ENCODE data around the gene LCN12.

The LCN12 gene

GRCh38 chr9:136945333-136946227 lies 6.5 kb upstream of the LCN12 start:
- no peak for FAIRE-seq

GRCh38 chr9:136946228-136947027 lies 5.6 kb upstream of the LCN12 start:
- no peak for FAIRE-seq

DNA sequence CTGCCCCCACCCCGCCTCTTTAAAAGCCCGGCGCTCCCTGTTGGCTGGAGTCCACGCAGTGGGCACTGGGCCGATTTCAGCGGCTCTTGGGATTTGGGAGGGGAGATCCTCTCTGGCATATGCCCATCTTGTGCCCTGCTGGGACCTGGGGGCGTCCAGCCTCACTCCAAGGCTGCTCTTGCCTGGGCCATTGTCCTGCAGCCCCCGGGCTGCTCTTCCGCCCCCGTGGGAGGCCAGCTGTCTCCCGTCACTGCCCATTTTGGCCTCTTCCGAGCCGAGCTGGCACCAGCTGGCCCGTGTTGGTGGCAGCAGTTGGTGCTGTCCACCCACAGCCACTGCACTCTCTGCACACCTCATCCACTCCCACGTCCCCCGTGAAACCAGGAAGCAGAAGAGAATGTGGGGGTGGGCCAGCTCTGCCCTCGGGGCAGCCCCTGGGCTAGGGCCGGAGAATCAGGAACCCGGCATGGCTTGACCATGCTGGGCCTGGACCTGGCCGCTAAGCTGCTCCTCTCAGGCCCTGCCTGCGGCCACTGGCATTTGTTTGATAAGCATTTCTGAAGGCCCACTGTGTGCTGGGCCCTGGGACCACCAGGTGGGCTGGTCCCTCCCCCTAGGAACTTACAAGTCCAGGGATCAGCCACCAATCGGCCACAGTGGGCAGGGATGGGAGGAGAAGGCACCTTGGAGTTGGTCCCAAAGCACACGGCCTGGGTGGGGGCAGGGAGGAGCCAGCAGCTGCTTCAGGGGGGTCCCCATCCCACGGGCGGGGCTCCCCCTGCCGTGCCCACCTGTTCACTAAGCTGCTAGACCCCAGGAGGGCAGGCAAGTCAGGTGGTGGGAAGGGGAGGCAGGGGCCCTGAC lies 4.8 kb upstream of the LCN12 start:
- FAIRE-seq: no peak

- no peak for FAIRE-seq
These were observed 4.0 kb upstream of the LCN12 start for GRCh38 chr9:136947955-136948510.

DNA sequence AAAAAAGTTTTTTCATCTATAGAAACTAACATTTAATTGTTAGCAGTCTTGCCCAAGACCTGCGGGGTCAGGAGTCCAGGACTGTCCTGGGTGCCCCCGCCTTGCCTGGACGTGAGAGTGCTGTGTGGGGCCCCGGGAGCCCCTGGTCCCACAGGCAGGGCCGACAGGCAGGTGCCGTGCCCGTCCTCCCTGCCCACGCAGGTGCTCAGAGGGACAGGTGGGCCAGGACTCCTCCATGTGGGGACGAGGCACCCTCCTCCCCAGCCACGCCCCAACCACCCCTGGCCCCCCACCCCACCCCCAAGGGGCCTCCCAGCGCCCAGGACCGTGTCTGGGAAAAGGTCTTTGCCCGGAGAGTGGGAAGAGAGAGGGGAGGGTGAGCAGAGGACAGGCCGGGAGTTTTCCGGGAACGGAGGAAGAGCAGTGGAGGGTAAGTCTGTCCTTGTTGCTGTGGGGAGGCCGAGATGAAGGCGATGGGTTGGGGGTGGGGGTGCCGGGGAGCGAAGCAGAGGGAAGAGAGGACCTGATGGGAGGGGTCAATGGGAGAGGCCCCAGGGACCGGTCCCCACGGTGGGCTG lies 2.7 kb upstream of the LCN12 start:
- FAIRE-seq: no peak

DNA sequence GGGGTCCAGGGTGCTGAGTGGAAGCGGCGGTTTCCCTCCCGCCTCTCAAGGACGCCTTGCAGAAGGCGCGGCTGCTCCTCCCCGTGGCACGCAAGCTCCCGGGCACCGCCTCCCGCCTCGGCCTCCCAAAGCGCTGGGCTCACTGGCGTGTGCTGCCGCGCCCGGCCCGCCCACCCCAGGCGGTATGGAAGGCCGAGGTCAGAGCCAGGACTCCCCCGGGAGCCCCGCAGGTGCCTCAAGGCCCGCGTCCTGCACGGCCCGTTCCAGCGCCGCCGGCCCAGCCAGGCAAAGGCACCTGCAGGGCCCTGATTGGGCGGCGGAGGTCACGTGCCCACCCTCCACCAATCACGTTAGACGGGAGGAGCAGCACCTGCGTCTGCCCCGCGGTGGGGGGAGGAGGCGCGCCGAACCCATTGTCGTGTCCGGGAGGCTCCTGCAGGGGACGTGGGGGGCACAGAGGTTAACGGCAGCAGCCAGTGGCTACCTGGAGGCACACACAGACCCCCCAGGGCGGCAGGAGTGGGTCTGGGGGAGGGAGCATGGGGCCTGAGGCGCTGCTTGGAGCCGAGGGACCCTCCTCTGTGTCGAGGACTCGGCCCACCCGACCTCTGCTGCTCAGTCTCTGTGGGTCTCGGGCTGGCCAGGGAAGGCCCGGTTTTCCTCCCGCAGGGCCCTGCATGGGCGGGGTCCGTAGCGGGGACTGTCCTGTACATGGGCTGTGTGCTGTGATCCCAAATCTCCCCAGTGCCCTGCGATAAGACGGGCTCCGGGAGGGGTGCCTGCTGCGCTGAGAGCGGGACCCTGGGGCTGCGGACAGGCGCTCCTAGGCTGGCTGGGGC lies 2.0 kb upstream of the LCN12 start:
- no peak for FAIRE-seq

DNA sequence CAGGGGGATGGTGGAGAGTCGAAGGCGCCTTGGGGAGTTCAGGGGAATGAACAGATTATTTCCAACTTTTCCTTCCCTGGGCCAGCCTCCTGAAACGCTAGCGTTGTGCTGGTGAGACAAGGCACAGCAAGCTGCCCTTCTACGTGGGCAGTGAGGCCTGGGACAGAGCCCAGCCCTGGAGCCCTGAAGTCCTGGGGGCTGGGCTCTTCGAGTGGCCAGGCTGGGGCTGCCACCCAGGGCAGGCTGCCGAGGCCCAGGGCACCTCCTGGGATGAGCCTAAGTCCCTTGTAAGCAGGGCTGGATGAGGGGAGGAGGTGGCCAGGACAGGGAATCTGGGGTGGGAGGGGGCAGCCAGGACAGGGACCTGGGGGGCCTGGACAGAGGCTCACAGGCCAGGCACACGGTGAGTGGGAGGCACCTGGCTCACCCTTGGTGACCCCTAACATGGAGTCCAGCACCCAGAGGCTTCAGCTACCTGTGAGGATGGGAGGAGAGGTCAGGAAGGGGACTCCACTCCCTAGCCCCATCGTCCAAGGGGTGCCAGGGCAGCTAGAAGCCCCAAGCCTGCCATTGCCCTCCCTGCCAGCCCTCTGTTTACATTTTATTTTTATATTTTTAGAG lies 1.3 kb upstream of the LCN12 start:
- FAIRE-seq: no peak

GRCh38 chr9:136952321-136952850 lies 313 bp downstream of the LCN12 start:
- no peak for FAIRE-seq

- FAIRE-seq: no peak
These were observed 1.1 kb downstream of the LCN12 start for GRCh38 chr9:136952876-136953770.

DNA sequence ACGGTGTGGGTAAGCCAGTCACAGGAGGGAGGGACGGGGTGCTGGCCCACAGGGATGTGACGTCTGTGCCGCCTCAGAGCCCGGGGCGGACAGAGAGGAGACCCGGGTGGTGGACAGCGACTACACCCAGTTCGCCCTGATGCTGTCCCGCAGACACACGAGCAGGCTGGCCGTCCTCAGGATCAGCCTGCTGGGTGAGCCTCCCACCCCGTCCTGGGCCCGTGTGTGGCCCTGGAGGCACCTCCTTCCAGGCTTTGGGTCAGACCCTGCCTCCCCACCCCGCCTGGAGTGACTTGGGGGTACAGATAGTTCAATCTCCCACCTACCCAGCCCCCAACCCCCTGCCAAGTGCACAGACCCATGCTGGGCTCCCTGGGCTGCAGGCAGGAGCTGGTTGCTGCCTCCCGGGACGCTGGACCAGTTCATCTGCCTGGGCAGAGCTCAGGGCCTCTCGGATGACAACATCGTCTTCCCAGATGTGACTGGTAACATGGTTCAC lies 1.7 kb downstream of the LCN12 start:
- FAIRE-seq: no peak

DNA sequence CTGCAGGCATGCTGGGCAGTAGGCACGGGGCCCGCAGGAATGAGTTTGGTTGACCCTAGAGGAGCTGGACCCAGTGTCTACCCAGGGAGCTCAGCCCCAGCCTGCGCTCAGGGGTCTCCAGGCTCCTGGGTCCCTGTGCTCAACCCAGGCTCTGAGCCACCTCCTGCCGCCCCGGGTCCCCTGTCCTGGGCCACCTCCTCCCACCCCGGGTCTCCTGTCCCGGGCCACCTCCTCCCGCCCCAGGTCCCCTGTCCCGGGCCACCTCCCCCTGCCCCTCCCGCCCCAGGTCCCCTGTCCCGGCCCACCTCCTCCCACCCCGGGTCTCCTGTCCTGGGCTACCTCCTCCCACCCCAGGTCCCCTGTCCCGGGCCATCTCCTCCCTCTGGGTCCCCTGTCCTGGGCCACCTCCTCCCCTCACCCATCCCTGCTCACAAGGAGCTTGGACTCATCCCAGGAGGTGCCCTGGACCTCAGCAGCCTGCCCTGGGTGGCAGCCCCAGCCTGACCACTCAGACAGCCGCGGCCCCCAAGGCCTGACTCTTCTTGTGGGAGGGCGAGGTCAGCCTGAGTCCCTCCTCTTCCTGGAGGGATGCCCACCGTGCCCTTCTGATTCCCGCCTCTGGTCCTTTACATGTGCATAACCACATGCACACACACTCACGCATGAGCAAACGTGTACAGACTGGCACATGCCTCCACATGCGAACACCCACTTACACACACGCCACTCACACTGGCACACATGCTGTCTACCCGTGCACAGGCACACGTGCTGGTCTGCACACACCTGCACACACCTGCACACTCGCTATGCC lies 2.4 kb downstream of the LCN12 start:
- FAIRE-seq: no peak

- no peak for FAIRE-seq
These were observed 3.3 kb downstream of the LCN12 start for GRCh38 chr9:136955202-136955942.

DNA sequence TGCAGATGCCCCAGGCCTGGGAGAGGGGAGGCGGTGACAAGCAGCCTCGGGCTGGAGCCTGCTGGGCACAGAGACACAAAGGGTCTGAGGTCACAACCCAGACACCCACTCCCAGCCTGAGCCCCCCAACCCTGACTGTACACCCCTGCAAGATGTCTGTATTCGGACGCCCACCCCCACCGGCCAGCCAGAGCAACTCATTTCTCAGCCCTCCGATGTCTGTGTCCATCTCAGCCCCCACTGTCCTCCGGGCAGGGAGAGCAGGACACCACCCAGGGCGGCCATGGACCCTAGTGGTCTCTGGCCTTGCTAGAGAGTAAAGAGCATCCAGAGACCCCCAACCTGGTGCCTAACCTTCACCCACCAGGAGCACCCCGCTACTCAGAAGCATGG lies 3.9 kb downstream of the LCN12 start:
- no peak for FAIRE-seq

DNA sequence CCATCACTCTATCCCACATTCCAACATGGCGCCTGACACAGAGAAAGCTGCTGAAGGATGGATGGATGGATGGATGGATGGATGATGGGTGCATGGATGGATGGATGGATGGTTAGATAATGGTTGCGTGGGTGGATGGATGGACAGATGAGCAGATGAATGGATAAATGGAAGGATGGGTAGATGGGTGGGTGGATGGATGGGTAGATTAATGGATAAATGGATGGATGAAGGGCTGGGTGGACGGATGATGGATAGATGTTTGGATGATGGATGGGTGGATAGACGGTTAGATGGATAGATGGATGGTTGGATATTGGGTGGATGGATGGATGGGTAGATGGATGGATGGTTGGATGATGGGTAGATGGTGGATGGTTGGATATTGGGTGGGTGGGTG lies 4.5 kb downstream of the LCN12 start:
- no peak for FAIRE-seq

- no peak for FAIRE-seq
These were observed 5.4 kb downstream of the LCN12 start for GRCh38 chr9:136957461-136957860.

DNA sequence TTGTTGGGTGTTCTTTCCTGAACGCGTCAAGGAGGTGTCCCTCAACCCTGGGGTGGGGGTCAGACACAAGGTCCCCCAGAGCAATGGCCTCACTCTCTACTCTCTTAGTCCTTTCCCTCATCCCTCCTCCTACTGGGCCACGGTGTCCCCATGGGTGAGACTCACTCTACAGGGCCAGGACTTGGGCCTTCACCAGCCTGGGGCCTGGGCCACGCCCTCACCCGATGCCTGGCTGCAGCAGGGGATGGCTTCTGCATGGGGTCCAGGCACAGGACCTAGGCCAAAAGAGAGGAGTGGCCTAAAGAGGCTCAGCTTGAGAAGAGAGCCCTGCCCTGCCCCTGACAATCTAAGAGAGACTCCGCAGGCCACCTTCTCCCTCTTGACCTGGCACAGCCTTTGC lies 5.8 kb downstream of the LCN12 start:
- FAIRE-seq: no peak

DNA sequence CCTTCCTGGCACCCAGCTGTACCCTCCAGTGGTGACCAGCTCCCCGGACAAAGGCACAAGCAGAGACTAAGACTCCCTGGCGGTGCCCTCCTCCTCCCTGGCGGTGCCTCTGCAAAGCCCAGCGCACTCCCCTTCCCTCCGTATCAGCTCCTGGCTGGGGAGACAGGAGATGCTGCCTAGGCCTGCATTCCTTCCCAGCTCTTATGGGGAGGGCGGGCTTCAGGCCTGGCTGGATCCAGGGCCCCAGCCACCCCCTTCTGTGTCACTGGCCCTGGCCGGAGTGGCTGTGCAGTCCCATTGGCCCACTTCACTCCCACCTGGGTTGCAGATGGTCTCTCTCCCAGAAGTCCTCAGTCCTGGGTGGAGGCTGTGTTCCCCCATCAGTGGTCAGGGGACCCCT lies 6.4 kb downstream of the LCN12 start:
- FAIRE-seq: no peak
